GM19043 (cell line): ENCODE data around the gene FARP1.
A peak's percentile ranks its signal among the peaks of the same experiment; 100 is the strongest.

Experiments used
- ATAC-seq: cut with Tn5 transposase; IDR thresholded peaks from one replicate; pipeline ENCODE4 v1.9.1; 2021; ENCODE audit warnings: low read depth; ENCODE audit not compliant: unreplicated experiment

FARP1 gene

GRCh38 chr13:98470920-98471319, 328.0 kb downstream of the FARP1 start:
- no peak for ATAC-seq

GRCh38 chr13:98471934-98472333, 329.0 kb downstream of the FARP1 start:
- no peak for ATAC-seq

GRCh38 chr13:98473135-98473787, 330.4 kb downstream of the FARP1 start:
- ATAC-seq = no peak

GRCh38 chr13:98473788-98474144, 330.9 kb downstream of the FARP1 start:
- no peak for ATAC-seq

GRCh38 chr13:98474292-98474691, 331.4 kb downstream of the FARP1 start:
- ATAC-seq = no peak

GRCh38 chr13:98474761-98475160, 331.9 kb downstream of the FARP1 start:
- no peak for ATAC-seq

GRCh38 chr13:98475522-98475921, 332.6 kb downstream of the FARP1 start:
- no peak for ATAC-seq

GRCh38 chr13:98476106-98476505, 333.2 kb downstream of the FARP1 start:
- peak; percentile 16 for ATAC-seq

- ATAC-seq = peak; percentile 92
Observed at GRCh38 chr13:98476538-98476966, 333.7 kb downstream of the FARP1 start.

GRCh38 chr13:98478189-98479129, 335.6 kb downstream of the FARP1 start:
- peak; percentile 30 for ATAC-seq

- ATAC-seq = no peak
Observed at GRCh38 chr13:98479496-98480003, 336.7 kb downstream of the FARP1 start.

- no peak for ATAC-seq
Observed at GRCh38 chr13:98480915-98481877, 338.3 kb downstream of the FARP1 start.

- no peak for ATAC-seq
Observed at GRCh38 chr13:98482476-98483444, 339.9 kb downstream of the FARP1 start.

GRCh38 chr13:98483601-98484288, 340.9 kb downstream of the FARP1 start:
- ATAC-seq = no peak

- ATAC-seq = peak; percentile 30
Observed at GRCh38 chr13:98484289-98485219, 341.7 kb downstream of the FARP1 start.

GRCh38 chr13:98485561-98485960, 342.7 kb downstream of the FARP1 start:
- no peak for ATAC-seq

- no peak for ATAC-seq
Observed at GRCh38 chr13:98486412-98486811, 343.5 kb downstream of the FARP1 start.

- ATAC-seq = no peak
Observed at GRCh38 chr13:98487016-98487415, 344.1 kb downstream of the FARP1 start.
